Measurements from ENCODE around the gene POP7. TPM values are rescaled to one million over a fixed set of nuclear protein-coding genes. Genes with fewer than 3 reads are reported as not detected.

The POP7 gene
- total RNA-seq, 1 donor from 2014 or later = 25.1 TPM

Other genes starting within 250 kb of the POP7 start
- gene SPACDR, start 241.9 kb upstream of the POP7 start, total RNA-seq = 1.1 TPM
- 35.0 TPM for gene TSC22D4, start 226.9 kb upstream of the POP7 start, total RNA-seq
- 0.22 TPM for gene NYAP1, start 222.2 kb upstream of the POP7 start, total RNA-seq
- 28.6 TPM for gene AGFG2, start 166.9 kb upstream of the POP7 start, total RNA-seq
- gene SAP25, start 132.2 kb upstream of the POP7 start, total RNA-seq = not detected
- gene LRCH4, start 120.0 kb upstream of the POP7 start, total RNA-seq = 25.8 TPM
- 0.40 TPM for gene FBXO24, start 119.8 kb upstream of the POP7 start, total RNA-seq
- gene PCOLCE, start 103.8 kb upstream of the POP7 start, total RNA-seq = 39.5 TPM
- 9.2 TPM for gene MOSPD3, start 93.6 kb upstream of the POP7 start, total RNA-seq
- gene TFR2, start 64.6 kb upstream of the POP7 start, total RNA-seq = 0.13 TPM
- not detected for gene ACTL6B, start 49.7 kb upstream of the POP7 start, total RNA-seq
- 123 TPM for gene GNB2, start 32.4 kb upstream of the POP7 start, total RNA-seq
- 23.9 TPM for gene GIGYF1, start 11.9 kb upstream of the POP7 start, total RNA-seq
- gene EPO, start 14.3 kb downstream of the POP7 start, total RNA-seq = not detected
- not detected for gene ZAN, start 27.5 kb downstream of the POP7 start, total RNA-seq
- 23.9 TPM for gene EPHB4, start 121.4 kb downstream of the POP7 start, total RNA-seq
- 6.9 TPM for gene SLC12A9, start 146.6 kb downstream of the POP7 start, total RNA-seq
- gene TRIP6, start 161.3 kb downstream of the POP7 start, total RNA-seq = 24.4 TPM
- 62.9 TPM for gene SRRT, start 169.0 kb downstream of the POP7 start, total RNA-seq
- gene UFSP1, start 183.6 kb downstream of the POP7 start, total RNA-seq = 2.1 TPM
- 2.1 TPM for gene ACHE, start 189.8 kb downstream of the POP7 start, total RNA-seq
- 0.86 TPM for gene MUC3A, start 243.4 kb downstream of the POP7 start, total RNA-seq

Data from cardiac septum (tissue), 1 donor.